ENCODE measurements around the gene PCNX4.

PCNX4 gene

DNA sequence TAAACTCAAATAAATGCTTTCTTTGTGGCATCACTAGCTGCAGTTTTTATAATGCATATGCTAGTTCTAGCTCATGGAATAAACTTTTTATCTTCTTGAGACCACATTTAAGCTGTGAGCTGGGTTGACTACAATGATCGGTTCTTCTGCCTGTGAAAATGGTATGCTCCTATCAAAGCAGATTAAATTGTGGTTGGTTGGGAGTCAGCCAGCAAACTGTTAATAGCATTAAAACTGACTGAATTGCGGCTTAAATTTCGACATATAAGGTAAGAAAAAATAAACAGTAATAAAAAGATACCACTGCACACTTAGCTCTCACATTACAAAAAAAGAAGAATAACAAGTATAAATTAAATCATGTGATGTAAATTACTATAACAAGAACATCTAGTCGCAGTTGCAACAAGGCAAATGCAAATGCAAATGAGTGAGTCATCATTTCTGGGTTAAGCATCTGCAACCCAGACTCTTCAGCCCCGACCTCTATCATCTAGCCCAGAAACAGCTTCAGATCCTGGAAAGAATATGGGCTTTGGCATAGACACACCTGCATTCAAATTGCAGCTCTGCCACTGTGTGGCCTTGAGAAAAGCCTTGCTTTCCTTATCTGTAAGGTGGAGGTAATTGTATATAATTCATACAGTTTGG lies 93.3 kb downstream of the PCNX4 start:
- H3K36me3 ChIP-seq (ENCODE audit: control insufficient read depth, insufficient read depth, low read length): no peaks in the 10 kb centered on the region
- H3K4me1 ChIP-seq: no peaks in the 10 kb centered on the region
- no peaks in the 10 kb centered on the region for H3K27me3 ChIP-seq (ENCODE audit: control insufficient read depth, insufficient read depth, low read length)
- H3K9ac ChIP-seq: no peak overlapping the region
- no peak overlapping the region for H3K4me3 ChIP-seq (ENCODE audit: low read depth, low read length)
- H2AFZ ChIP-seq: no peak overlapping the region
- H3K9me3 ChIP-seq (ENCODE audit: control insufficient read depth, low read length): no peaks in the 10 kb centered on the region
- no peaks in the 10 kb centered on the region for H3K79me2 ChIP-seq
- no peak overlapping the region for H3K4me2 ChIP-seq (ENCODE audit: low read length)
- H3K27ac ChIP-seq: no peak overlapping the region
- TF ChIP-seq CTCF (IDR thresholded peaks at IDR 0.05): no peak

GRCh38 chr14:60188115-60188514 lies 96.4 kb downstream of the PCNX4 start:
- H3K9ac ChIP-seq: no peak overlapping the region
- no peak for TF ChIP-seq CTCF (IDR thresholded peaks at IDR 0.05)
- no peak overlapping the region for H3K4me3 ChIP-seq (ENCODE audit: low read depth, low read length)
- H3K36me3 ChIP-seq (ENCODE audit: control insufficient read depth, insufficient read depth, low read length): no peaks in the 10 kb centered on the region
- H3K4me2 ChIP-seq (ENCODE audit: low read length): no peak overlapping the region
- H3K79me2 ChIP-seq: no peaks in the 10 kb centered on the region
- H2AFZ ChIP-seq: no peak overlapping the region
- H3K9me3 ChIP-seq (ENCODE audit: control insufficient read depth, low read length): no peaks in the 10 kb centered on the region
- H3K4me1 ChIP-seq: no peaks in the 10 kb centered on the region
- no peaks in the 10 kb centered on the region for H3K27me3 ChIP-seq (ENCODE audit: control insufficient read depth, insufficient read depth, low read length)
- H3K27ac ChIP-seq: no peak overlapping the region

- H3K27me3 ChIP-seq (ENCODE audit: control insufficient read depth, insufficient read depth, low read length): no peaks in the 10 kb centered on the region
Observed at GRCh38 chr14:60188696-60189095, 97.0 kb downstream of the PCNX4 start.

DNA sequence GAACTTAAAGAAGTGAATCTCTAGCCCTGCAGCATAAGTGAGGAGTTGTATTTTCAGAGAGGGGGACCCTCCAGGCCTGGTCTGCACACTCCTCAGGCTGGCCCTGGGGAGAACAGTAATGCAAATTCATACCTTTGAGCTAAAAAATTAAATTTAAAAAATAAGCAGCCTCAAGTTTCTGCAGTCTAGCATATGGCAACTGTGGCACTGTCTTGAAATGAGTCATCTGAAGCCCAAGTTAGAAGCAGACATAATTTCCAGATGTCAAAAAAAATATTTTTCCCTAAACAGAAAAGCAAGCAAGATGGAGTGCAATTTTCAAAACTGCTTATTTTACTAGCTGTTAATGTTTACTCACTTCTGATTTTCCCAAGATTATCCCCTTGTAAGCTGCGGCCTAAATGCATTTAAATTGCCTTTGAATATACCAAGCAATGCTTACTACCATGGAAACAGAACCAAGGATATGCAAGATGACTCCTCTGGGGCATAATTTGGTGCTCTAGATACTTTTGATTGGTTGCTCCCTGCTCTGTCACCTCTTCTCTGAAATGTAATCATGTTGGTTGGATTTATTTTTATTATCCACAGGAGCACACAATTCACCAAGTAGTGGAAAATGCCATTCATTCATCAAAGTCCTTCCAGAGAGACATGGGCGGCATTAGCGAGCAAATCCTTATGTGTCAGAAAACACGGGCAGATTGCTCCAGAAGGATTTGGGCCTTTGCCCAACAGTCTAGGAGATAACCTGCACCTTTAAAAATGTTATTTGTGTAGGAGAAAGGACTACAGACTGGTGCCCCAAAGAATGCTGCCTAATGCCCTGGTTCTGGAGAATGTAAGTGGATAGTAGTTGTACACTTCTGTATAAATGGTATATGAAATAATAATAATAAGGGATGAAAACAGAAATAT lies 98.5 kb downstream of the PCNX4 start:
- no peak overlapping the region for H3K27ac ChIP-seq
- H3K36me3 ChIP-seq (ENCODE audit: control insufficient read depth, insufficient read depth, low read length): no peaks in the 10 kb centered on the region
- no peak overlapping the region for H2AFZ ChIP-seq
- no peak for TF ChIP-seq CTCF (IDR thresholded peaks at IDR 0.05)
- no peak overlapping the region for H3K9ac ChIP-seq
- H3K9me3 ChIP-seq (ENCODE audit: control insufficient read depth, low read length): no peaks in the 10 kb centered on the region
- no peaks in the 10 kb centered on the region for H3K27me3 ChIP-seq (ENCODE audit: control insufficient read depth, insufficient read depth, low read length)
- no peaks in the 10 kb centered on the region for H3K79me2 ChIP-seq
- no peak overlapping the region for H3K4me2 ChIP-seq (ENCODE audit: low read length)
- H3K4me3 ChIP-seq (ENCODE audit: low read depth, low read length): no peak overlapping the region
- no peaks in the 10 kb centered on the region for H3K4me1 ChIP-seq

More at GRCh38 chr14:60188696-60189095, 97.0 kb downstream of the PCNX4 start:
- Histone ChIP-seq H3K4me3 (ENCODE audit: low read depth, low read length) (no peak overlapping the region), H3K36me3 (ENCODE audit: control insufficient read depth, insufficient read depth, low read length) (no peaks in the 10 kb centered on the region), H3K27ac (no peak overlapping the region), H3K4me2 (ENCODE audit: low read length) (no peak overlapping the region), H3K9me3 (ENCODE audit: control insufficient read depth, low read length) (no peaks in the 10 kb centered on the region), H2AFZ (no peak overlapping the region), H3K9ac (no peak overlapping the region), H3K4me1 (no peaks in the 10 kb centered on the region), H3K79me2 (no peaks in the 10 kb centered on the region)
- no peak for TF ChIP-seq CTCF (IDR thresholded peaks at IDR 0.05)

All from parathyroid adenoma (tissue), 2 donors.